GM12878 (cell line): ENCODE results near the gene RAB3B. TPM values are rescaled to one million over a fixed set of nuclear protein-coding genes. Genes with fewer than 3 reads are reported as not detected.
A peak's percentile ranks its signal among the peaks of the same experiment; 100 is the strongest.
"Not testable (repeated sequence)": the region's sequence is repeated elsewhere in the genome, so short reads cannot be mapped to it uniquely, and the experiment has no call there.

Experiments used
- ATAC-seq: fragments of 200-7000 bp; cut with Tn5 transposase; 3 replicates; pipeline ENCODE4 v1.9.1; 2020; ENCODE audit warnings: mild to moderate bottlenecking, moderate library complexity
- BruUV-seq: library from RNA; stranded (reverse); fragments of 400-500 nt; replicated peaks from 2 replicates; lab custom pipeline; 2021; lab: Mats Ljungman, UMichigan
- CTCF ChIA-PET: fragments of 300-600 bp; sonication (Branson Sonifier 250); formaldehyde crosslinking; extraction: SDS; loops from one replicate; lab custom pipeline; 2021; ENCODE audit warnings: inconsistent platforms; lab: Yijun Ruan, JAX
- POLR2A ChIA-PET: fragments of 350-600 bp; formaldehyde crosslinking; extraction: SDS; loops from one replicate; lab custom pipeline; 2021; ENCODE audit warnings: inconsistent platforms; lab: Charles Lee
- RAD21 ChIA-PET: fragments of 300-600 bp; sonication (Branson Sonifier 250); formaldehyde crosslinking; loops from one replicate; lab custom pipeline; 2023; ENCODE audit warnings: antibody characterized with exemption; ENCODE audit not compliant: unreplicated experiment; lab: Charles Lee
- SMC1A ChIA-PET: fragments of 300-600 bp; sonication (Branson Sonifier 250); formaldehyde crosslinking; loops from one replicate; lab custom pipeline; 2023; ENCODE audit not compliant: unreplicated experiment, uncharacterized antibody; lab: Charles Lee
- DNase-seq: peaks from one replicate; pipeline ENCODE4 v3.0.0-alpha.2; 2011; ENCODE audit warnings: low read depth, low spot score
- FAIRE-seq: peaks from 3 replicates; lab custom pipeline; 2011; peaks lifted over from hg19 to GRCh38; lab: Jason Lieb, UNC
- H2AFZ ChIP-seq: 2 replicates; pipeline ENCODE4 v1.6.0; 2011; ENCODE audit warnings: low read depth, low read length, control low read depth; ENCODE audit not compliant: control insufficient read depth
- H3K27ac ChIP-seq: 2 replicates; pipeline ENCODE4 v1.5.1; 2011; ENCODE audit warnings: control low read depth; ENCODE audit not compliant: control insufficient read depth, insufficient read depth
- H3K27me3 ChIP-seq, 2 experiments: replicated peaks in 1 of 2; 2 replicates each; pipeline versions ENCODE4 v1.6.0 to v1.6.1; 2011; ENCODE audit warnings: low read length in 1 of 2; ENCODE audit not compliant: control insufficient read depth in 2 of 2, insufficient read depth in 2 of 2
- H3K36me3 ChIP-seq, 2 experiments: 2 replicates each; pipeline ENCODE4 v1.5.1; 2011; ENCODE audit warnings: low read length in 1 of 2; ENCODE audit not compliant: control insufficient read depth in 2 of 2, insufficient read depth in 2 of 2
- H3K4me1 ChIP-seq: 2 replicates; pipeline ENCODE4 v1.6.1; 2011; ENCODE audit warnings: mild to moderate bottlenecking, low read length, moderate library complexity, mixed read lengths; ENCODE audit not compliant: control insufficient read depth, insufficient read depth
- H3K4me2 ChIP-seq: 2 replicates; pipeline ENCODE4 v1.6.0; 2011; ENCODE audit warnings: control low read depth; ENCODE audit not compliant: control insufficient read depth, insufficient read depth
- H3K4me3 ChIP-seq: fragments of 200-600 bp; sonication (generic); 2 replicates; pipeline ENCODE4 v1.5.1; 2016
- H3K79me2 ChIP-seq: 2 replicates; pipeline ENCODE4 v1.6.0; 2011; ENCODE audit warnings: low read length; ENCODE audit not compliant: control insufficient read depth, insufficient read depth
- H3K9ac ChIP-seq: 2 replicates; pipeline ENCODE4 v1.8.0; 2011; ENCODE audit warnings: low read length, control low read depth, mixed read lengths; ENCODE audit not compliant: control insufficient read depth, insufficient read depth
- H3K9me3 ChIP-seq: replicated peaks from 3 replicates; pipeline ENCODE4 v1.5.1; 2011; ENCODE audit warnings: mild to moderate bottlenecking, low read length; ENCODE audit not compliant: control insufficient read depth, insufficient read depth
- H4K20me1 ChIP-seq: 2 replicates; pipeline ENCODE4 v1.6.0; 2011; ENCODE audit not compliant: control insufficient read depth, insufficient read depth
- NFYA ChIP-seq: IDR thresholded peaks from 2 replicates; pipeline ENCODE4 v1.6.1; 2011; ENCODE audit warnings: low read depth, mild to moderate bottlenecking, low read length, improper control_type of control experiment, borderline replicate concordance
- SPI1 ChIP-seq: IDR thresholded peaks from 2 replicates; pipeline ENCODE4 v1.6.1; 2011; ENCODE audit warnings: low read depth, mild to moderate bottlenecking, low read length, moderate library complexity, borderline replicate concordance; ENCODE audit not compliant: insufficient read depth
- STAT1 ChIP-seq: fragments of 450-650 bp; conservative IDR thresholded peaks from 2 replicates; pipeline ENCODE4 v1.6.1; 2014; ENCODE audit warnings: antibody characterized with exemption, mild to moderate bottlenecking
- WGBS: methylation state at CpG from one replicate; pipeline ENCODE4 v1.1.6; 2016; ENCODE audit warnings: low lambda C conversion rate; ENCODE audit not compliant: insufficient replicate concordance, insufficient coverage; ENCODE audit errors: missing lambda C conversion rate; 5-methylcytosine and 5-hydroxymethylcytosine counted together
- in situ Hi-C: fragments of 300-500 bp; cut with MboI; formaldehyde crosslinking; loops from 9 replicates; pipeline ENCODE4 v1.14.3; 2018; ENCODE audit warnings: mixed read lengths
- intact Hi-C: fragments of 100-400 bp; cut with micrococcal nuclease; formaldehyde crosslinking; loops from one replicate; pipeline ENCODE4 v1.14.2; 2022; ENCODE audit not compliant: unreplicated experiment
- polyA plus RNA-seq, 11 experiments: library from polyadenylated mRNA; depleted of rRNA in 4 of 11; unstranded in 6 of 11; stranded (reverse) in 5 of 11; fragments of >200 nt; fragmentation: Nextera tagmentation in 4 of 11; fragmentation: Illumina TruSeq in 1 of 11; extraction: Ambion mirVana in 4 of 11; extraction: Trizol in 1 of 11; gene quantifications; 1 replicate in 1 of 11; 2 replicates in 10 of 11; pipeline versions ENCODE4 v1.2.1 to v1.2.3, GENCODE V29; 2011 to 2016; ENCODE audit warnings: inconsistent platforms in 2 of 11, missing spikeins in 2 of 11, low read depth in 1 of 11
- total RNA-seq, 4 experiments: library from RNA; depleted of rRNA in 3 of 4; stranded (reverse); fragments of >200 nt in 3 of 4; fragmentation: Illumina TruSeq in 1 of 4; extraction: Trizol in 1 of 4; gene quantifications; 2 replicates each; pipeline versions ENCODE4 v1.2.1 to v1.2.3, GENCODE V29; 2013 to 2021

Gene RAB3B
- total and polyA plus RNA-seq, 10 of the 15 experiments (the other 5 are each of a cell fraction or from before 2014, with no cell fraction given), result 0.05 to 0.32 (median 0.24) TPM

- WGBS, result 38% methylated on average over 8 of the region's 8 CpGs
- intact Hi-C loops (no loop called here), in situ Hi-C loops (no loop called here)
- POLR2A ChIA-PET, result interaction anchor here (0.6 to 3.9 kb wide), 3 partner anchors 13 to 812 kb away, joined by 3 to 12 read pairs (median 4); no protein-coding TSS in a partner anchor
- SMC1A ChIA-PET, result interaction anchor here (0.9 to 1.7 kb wide), 5 partner anchors 8 to 90 kb away, joined by 3 to 4 read pairs (median 4); partner anchors contain the start of gene NRDC
- Histone ChIP-seq H3K27me3 (no peaks in the 10 kb centered on the region), H3K9me3 (no peaks in the 10 kb centered on the region), H3K79me2 (no peaks in the 10 kb centered on the region), H3K9ac (no peak overlapping the region), H3K27ac (no peak overlapping the region), H4K20me1 (no peaks in the 10 kb centered on the region), H3K4me2 (no peak overlapping the region), H2AFZ (no peak overlapping the region), H3K4me3 (no peak overlapping the region), H3K36me3 (no peaks in the 10 kb centered on the region), H3K4me1 (peaks cover 10% of the 10 kb centered on the region)
- TF ChIP-seq NFYA, result no peak
- ATAC-seq, result no peak
- CTCF ChIA-PET, result interaction anchor here (0.7 to 1.5 kb wide), 3 partner anchors 9 to 22 kb away, joined by 3 to 8 read pairs (median 3); no protein-coding TSS in a partner anchor
- no TSS peak for BruUV-seq
- no peak for FAIRE-seq
- RAD21 ChIA-PET, result interaction anchor here (1.3 to 1.5 kb wide), 2 partner anchors 13 to 16 kb away, joined by 3 to 5 read pairs; no protein-coding TSS in a partner anchor
- no peak for DNase-seq
These were observed 21.3 kb downstream of the RAB3B start for GRCh38 chr1:51969038-51969705.

- CTCF ChIA-PET, result interaction anchor here (0.6 to 1.5 kb wide), 3 partner anchors 8 to 1991 kb away, joined by 3 to 8 read pairs (median 3); no protein-coding TSS in a partner anchor
- no peak overlapping the region for H3K9ac ChIP-seq
- FAIRE-seq, result no peak
- H3K4me2 ChIP-seq, result no peak overlapping the region
- no peaks in the 10 kb centered on the region for H3K27me3 ChIP-seq
- POLR2A ChIA-PET, result interaction anchor here (0.6 to 3.9 kb wide), 3 partner anchors 12 to 813 kb away, joined by 3 to 12 read pairs (median 4); no protein-coding TSS in a partner anchor
- RAD21 ChIA-PET, result interaction anchor here (1.3 to 1.5 kb wide), 2 partner anchors 12 to 15 kb away, joined by 3 to 5 read pairs; no protein-coding TSS in a partner anchor
- H3K27ac ChIP-seq, result no peak overlapping the region
- no peak for DNase-seq
- no TSS peak for BruUV-seq
- no peaks in the 10 kb centered on the region for H4K20me1 ChIP-seq
- no peak overlapping the region for H3K4me3 ChIP-seq
- no peak for ATAC-seq
- SMC1A ChIA-PET, result interaction anchor here (0.9 to 1.4 kb wide), 4 partner anchors 8 to 71 kb away, joined by 3 to 5 read pairs (median 4); no protein-coding TSS in a partner anchor
- WGBS, result 95% methylated on average over 1 of the region's 1 CpG
- in situ Hi-C loops, result no loop called here
- H3K9me3 ChIP-seq, result no peaks in the 10 kb centered on the region
- TF ChIP-seq STAT1, result no peak
- TF ChIP-seq SPI1, result peak; percentile 15; the same call in 1 of the 2 replicates
- TF ChIP-seq, all 136 proteins: peak for 1
- Histone ChIP-seq H3K4me1 (peaks cover 9% of the 10 kb centered on the region), H3K36me3 (no peaks in the 10 kb centered on the region), H2AFZ (no peak overlapping the region), H3K79me2 (no peaks in the 10 kb centered on the region)
- intact Hi-C loops, result no loop called here
These were observed 21.9 kb downstream of the RAB3B start for GRCh38 chr1:51968632-51969031.

GRCh38 chr1:51967213-51967791, 23.2 kb downstream of the RAB3B start:
- H3K27me3 ChIP-seq, FAIRE-seq, intact Hi-C loops, DNase-seq, ATAC-seq, BruUV-seq, H3K9me3 ChIP-seq, H3K27ac ChIP-seq, H3K36me3 ChIP-seq, H4K20me1 ChIP-seq, H3K79me2 ChIP-seq, H2AFZ ChIP-seq, H3K9ac ChIP-seq, H3K4me2 ChIP-seq, in situ Hi-C loops, H3K4me3 ChIP-seq: not testable (repeated sequence)
- CTCF ChIA-PET, result interaction anchor here (2.2 kb wide), 1 partner anchor 11 kb away, joined by 6 read pairs; no protein-coding TSS in a partner anchor
- 95% methylated on average over 1 of the region's 1 CpG for WGBS
- RAD21 ChIA-PET, result interaction anchor here (1.5 kb wide), 1 partner anchor 11 kb away, joined by 4 read pairs; no protein-coding TSS in a partner anchor
- SMC1A ChIA-PET, result interaction anchor here (1.3 to 1.6 kb wide), 2 partner anchors 18 to 34 kb away, joined by 5 read pairs; no protein-coding TSS in a partner anchor
- POLR2A ChIA-PET, result interaction anchor here (3.9 kb wide), 1 partner anchor 11 kb away, joined by 12 read pairs; no protein-coding TSS in a partner anchor
- peaks cover 18% of the 10 kb centered on the region for H3K4me1 ChIP-seq
